ENCODE measurements around the gene OPN3. TPM values are rescaled to one million over a fixed set of nuclear protein-coding genes. Genes with fewer than 3 reads are reported as not detected.

The OPN3 gene
- total RNA-seq, 1 experiment from 2014 or later, result 10.0 TPM

- Histone ChIP-seq H3K23ac (ENCODE audit: insufficient read length, low read depth, low read length) (no peak overlapping the region), H3K4me1 (ENCODE audit: insufficient read depth, low read length) (no peaks in the 10 kb centered on the region), H3K79me2 (ENCODE audit: insufficient read depth, low read length) (no peaks in the 10 kb centered on the region), H3K18ac (ENCODE audit: insufficient read length, low read depth, low read length) (no peak overlapping the region), H3K79me1 (ENCODE audit: insufficient read depth, low read depth, low read length, poor library complexity, severe bottlenecking) (no peaks in the 10 kb centered on the region), H2BK5ac (ENCODE audit: insufficient read length, low read length) (no peak overlapping the region), H3K9ac (ENCODE audit: extremely low read depth, insufficient read length, low read length) (no peak overlapping the region), H3K27me3 (ENCODE audit: insufficient read depth, low read length) (no peaks in the 10 kb centered on the region), H3K23me2 (ENCODE audit: insufficient read length, low read depth, low read length, poor library complexity, severe bottlenecking) (no peaks in the 10 kb centered on the region), H2BK15ac (ENCODE audit: low read depth, low read length) (no peak overlapping the region), H3K4me2 (ENCODE audit: insufficient read depth, insufficient read length, low read length) (no peak overlapping the region), H3K4ac (ENCODE audit: low read depth, low read length) (no peak overlapping the region), H3K56ac (ENCODE audit: insufficient read length, low read depth, low read length) (no peak overlapping the region), H4K5ac (ENCODE audit: insufficient read length, low read depth, low read length) (no peak overlapping the region), H2AFZ (ENCODE audit: low read length) (no peak overlapping the region), H3K27ac (ENCODE audit: insufficient read length, low read depth, low read length) (no peak overlapping the region), H4K8ac (replicated peaks; ENCODE audit: insufficient read length, low read depth, low read length) (no peak overlapping the region), H2BK120ac (ENCODE audit: low read depth, low read length, poor library complexity, severe bottlenecking) (no peak overlapping the region), H3K9me3 (ENCODE audit: control insufficient read depth, low read depth, low read length) (no peaks in the 10 kb centered on the region), H2BK20ac (ENCODE audit: low read depth, low read length, poor library complexity, severe bottlenecking) (no peak overlapping the region), H2AK5ac (ENCODE audit: insufficient read length, low read length) (no peak overlapping the region), H3T11ph (ENCODE audit: low read length) (no peak overlapping the region), H4K91ac (ENCODE audit: insufficient read length, low read depth, low read length) (no peak overlapping the region), H2BK12ac (ENCODE audit: insufficient read length, low read depth, low read length) (no peak overlapping the region), H4K20me1 (ENCODE audit: control insufficient read depth, insufficient read depth, insufficient read length) (no peaks in the 10 kb centered on the region), H3K14ac (ENCODE audit: insufficient read depth, low read length) (no peak overlapping the region)
- Mint-ChIP-seq H3K9me3 (no peaks in the 10 kb centered on the region; a peak in 1 of 5 replicates), H3K27me3 (ENCODE audit: low read depth) (no peaks in the 10 kb centered on the region), H3K4me1 (no peaks in the 10 kb centered on the region), H3K36me3 (ENCODE audit: insufficient read depth in 1 of 3, low read depth in 3 of 3) (no peaks in the 10 kb centered on the region; a peak in 1 of 7 replicates), H3K27ac (no peak overlapping the region; a peak in 1 of 7 replicates), H3K4me3 (no peak overlapping the region)
- DNase-seq, result no peak
- no peak for TF ChIP-seq CTCF (conservative IDR thresholded peaks at IDR 0.05)
Observed at GRCh38 chr1:241607497-241607896, 32.7 kb downstream of the OPN3 start.

Data from H9 (cell line).